Adipocyte (in vitro differentiated cells): ENCODE data around the gene PGAP1.

Experiments
- DNase-seq: peaks from one replicate; pipeline ENCODE4 v3.0.0-alpha.2; 2015; ENCODE audit warnings: low read depth
- H3K27me3 ChIP-seq: replicated peaks from 2 replicates; pipeline ENCODE4 v1.7.0; 2013; ENCODE audit warnings: mild to moderate bottlenecking, low read length, moderate library complexity; ENCODE audit not compliant: control insufficient read depth, insufficient read depth
- H3K36me3 ChIP-seq: 2 replicates; pipeline ENCODE4 v1.7.0; 2013; ENCODE audit warnings: low read length, mild to moderate bottlenecking, moderate library complexity; ENCODE audit not compliant: control insufficient read depth, insufficient read depth, severe bottlenecking
- H3K4me1 ChIP-seq: 2 replicates; pipeline ENCODE4 v1.7.0; 2013; ENCODE audit warnings: mild to moderate bottlenecking, low read length, moderate library complexity; ENCODE audit not compliant: control insufficient read depth, insufficient read depth
- H3K4me3 ChIP-seq: 2 replicates; pipeline ENCODE4 v1.7.0; 2013; ENCODE audit warnings: mild to moderate bottlenecking, low read length, moderate library complexity
- H3K9ac ChIP-seq: 2 replicates; pipeline ENCODE4 v1.7.0; 2013; ENCODE audit warnings: mild to moderate bottlenecking, low read length, moderate library complexity
- H3K9me3 ChIP-seq: 2 replicates; pipeline ENCODE4 v1.7.0; 2013; ENCODE audit warnings: mild to moderate bottlenecking, low read length, moderate library complexity; ENCODE audit not compliant: control insufficient read depth

The PGAP1 gene, protein sequence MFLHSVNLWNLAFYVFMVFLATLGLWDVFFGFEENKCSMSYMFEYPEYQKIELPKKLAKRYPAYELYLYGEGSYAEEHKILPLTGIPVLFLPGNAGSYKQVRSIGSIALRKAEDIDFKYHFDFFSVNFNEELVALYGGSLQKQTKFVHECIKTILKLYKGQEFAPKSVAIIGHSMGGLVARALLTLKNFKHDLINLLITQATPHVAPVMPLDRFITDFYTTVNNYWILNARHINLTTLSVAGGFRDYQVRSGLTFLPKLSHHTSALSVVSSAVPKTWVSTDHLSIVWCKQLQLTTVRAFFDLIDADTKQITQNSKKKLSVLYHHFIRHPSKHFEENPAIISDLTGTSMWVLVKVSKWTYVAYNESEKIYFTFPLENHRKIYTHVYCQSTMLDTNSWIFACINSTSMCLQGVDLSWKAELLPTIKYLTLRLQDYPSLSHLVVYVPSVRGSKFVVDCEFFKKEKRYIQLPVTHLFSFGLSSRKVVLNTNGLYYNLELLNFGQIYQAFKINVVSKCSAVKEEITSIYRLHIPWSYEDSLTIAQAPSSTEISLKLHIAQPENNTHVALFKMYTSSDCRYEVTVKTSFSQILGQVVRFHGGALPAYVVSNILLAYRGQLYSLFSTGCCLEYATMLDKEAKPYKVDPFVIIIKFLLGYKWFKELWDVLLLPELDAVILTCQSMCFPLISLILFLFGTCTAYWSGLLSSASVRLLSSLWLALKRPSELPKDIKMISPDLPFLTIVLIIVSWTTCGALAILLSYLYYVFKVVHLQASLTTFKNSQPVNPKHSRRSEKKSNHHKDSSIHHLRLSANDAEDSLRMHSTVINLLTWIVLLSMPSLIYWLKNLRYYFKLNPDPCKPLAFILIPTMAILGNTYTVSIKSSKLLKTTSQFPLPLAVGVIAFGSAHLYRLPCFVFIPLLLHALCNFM

DNA sequence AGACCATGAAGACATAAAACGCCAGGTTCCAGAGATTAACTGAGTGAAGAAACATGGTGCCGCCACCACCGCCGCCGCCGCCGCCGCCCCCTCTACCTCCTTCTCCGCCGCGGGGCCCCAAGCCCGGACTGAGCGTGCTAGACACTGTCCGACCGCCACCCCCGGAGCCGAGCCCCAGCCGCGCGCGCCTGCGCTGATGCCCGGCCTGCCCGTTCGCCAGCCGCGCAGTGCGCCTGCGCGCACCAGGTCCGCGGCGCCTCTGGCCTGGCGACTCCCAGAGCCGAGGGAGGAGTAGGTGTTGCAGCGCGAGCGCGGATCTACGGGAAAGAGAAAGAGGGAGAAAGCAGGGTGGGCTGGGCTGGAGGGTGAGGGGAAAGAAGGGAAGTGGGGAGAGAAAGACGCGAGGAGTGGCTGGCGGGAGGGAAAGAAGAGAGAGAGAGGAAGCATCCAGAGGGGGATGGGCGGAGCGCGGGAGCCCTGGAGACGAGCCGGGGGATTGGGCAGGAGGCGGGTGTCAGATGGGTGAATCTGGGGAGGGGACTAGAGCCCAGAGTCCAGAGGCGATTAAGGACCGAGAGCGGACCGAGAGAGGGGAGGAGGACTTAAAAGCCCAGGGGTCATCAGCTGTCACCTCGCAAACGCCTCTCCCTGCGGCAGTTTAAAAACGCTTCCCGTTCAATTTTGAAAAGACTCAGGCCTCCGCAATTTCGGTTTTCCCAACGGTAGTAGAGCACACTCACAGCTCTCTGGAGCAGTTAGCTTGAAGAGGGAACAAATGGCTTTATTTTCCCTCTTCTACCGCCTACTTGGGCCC lies at the start of gene PGAP1:
Gene PGAP1, minus strand, starts transcription at position 146 of the 814 bp plus-strand sequence. Its CDS starts 91 bp downstream, at position 55.
- peak; percentile 97 for DNase-seq
- Histone ChIP-seq H3K4me3 (peak within 1 kb of the TSS; percentile 90), H3K27me3 (no peaks in the 10 kb centered on the region), H3K9ac (peak within 1 kb of the TSS; percentile 88), H3K36me3 (no peaks in the 10 kb centered on the region), H3K9me3 (no peaks in the 10 kb centered on the region), H3K4me1 (peaks cover 11% of the 10 kb centered on the region)

DNA sequence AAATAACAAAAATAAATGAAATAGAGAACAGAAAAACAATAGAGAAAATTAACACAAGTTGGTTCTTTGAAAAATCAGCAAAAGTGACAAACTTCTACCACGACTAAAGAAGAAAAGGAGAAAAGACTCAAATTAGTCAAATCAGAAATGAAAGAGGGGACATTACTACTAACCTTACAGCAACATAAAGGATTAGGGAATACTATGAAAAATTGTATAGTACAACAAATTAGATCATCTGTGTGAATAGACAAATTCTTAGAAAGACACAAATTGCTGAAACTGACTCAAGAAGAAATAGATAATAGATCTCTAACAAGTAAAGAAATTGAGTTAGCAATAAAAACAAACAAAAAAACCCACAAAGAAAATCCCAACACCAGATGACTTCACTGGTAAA lies 48.5 kb upstream of the PGAP1 start:
- DNase-seq: no peak
- Histone ChIP-seq H3K9me3 (no peaks in the 10 kb centered on the region), H3K9ac (no peak overlapping the region), H3K27me3 (no peaks in the 10 kb centered on the region), H3K4me3 (no peak overlapping the region), H3K4me1 (no peaks in the 10 kb centered on the region), H3K36me3 (no peaks in the 10 kb centered on the region)

DNA sequence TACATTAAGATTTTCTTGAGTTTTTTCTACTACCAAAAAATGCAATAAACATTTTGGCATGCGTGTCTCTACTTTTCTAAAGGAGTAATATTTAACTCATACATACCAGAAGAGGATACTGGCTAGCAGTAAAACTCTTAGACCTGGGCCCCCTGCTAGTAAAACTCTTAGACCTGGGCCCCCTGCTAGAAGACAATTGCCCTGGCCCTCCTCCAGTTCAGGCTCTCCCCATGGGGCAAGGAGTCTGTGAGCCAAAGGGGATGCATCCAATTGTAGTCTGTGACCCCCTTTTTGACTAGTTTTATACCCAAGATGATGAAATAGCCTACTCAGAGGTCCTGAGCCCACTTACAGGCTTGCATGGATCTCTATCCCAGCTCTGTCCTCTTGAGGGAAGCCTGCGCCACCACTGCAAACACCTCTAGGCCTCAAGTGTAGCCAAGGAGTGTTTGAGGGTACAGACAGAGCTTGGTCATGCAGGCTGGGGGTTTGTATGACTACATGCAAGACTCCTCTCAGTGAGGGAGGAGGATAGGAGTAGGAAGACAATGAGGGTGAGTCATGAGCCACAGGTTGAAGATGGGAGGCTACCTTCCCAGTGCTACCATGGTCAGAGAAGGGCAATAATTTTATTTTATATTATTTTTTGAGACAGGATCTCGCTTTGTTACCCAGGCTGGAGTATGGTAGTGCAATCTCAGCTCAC lies 45.2 kb upstream of the PGAP1 start:
- no peak overlapping the region for H3K4me3 ChIP-seq
- no peak for DNase-seq
- H3K4me1 ChIP-seq: peaks cover 6% of the 10 kb centered on the region
- no peaks in the 10 kb centered on the region for H3K9me3 ChIP-seq
- no peaks in the 10 kb centered on the region for H3K36me3 ChIP-seq
- no peak overlapping the region for H3K9ac ChIP-seq
- H3K27me3 ChIP-seq: no peaks in the 10 kb centered on the region

DNA sequence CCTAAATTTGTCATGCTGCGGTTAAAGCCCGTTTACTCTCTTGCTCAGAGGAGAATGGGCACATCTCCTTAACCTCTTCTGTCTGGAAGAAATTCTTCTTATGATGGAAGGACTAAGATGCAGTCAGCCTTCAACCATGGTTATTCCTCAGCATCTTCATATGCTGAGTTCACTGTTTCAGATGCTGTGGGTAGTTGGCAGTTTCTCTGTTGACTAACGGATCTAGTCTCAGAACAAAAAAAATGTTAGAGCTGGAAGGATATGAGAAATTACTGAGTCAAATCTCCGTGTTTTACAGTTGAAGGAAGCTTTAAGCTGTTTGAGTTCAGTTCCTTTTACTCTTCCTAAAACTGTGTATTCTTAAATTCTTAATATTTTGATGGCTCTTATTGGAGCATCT lies 43.6 kb upstream of the PGAP1 start:
- H3K4me3 ChIP-seq: no peak overlapping the region
- H3K9me3 ChIP-seq: no peaks in the 10 kb centered on the region
- peaks cover 15% of the 10 kb centered on the region for H3K4me1 ChIP-seq
- peak; percentile 14 for DNase-seq
- no peaks in the 10 kb centered on the region for H3K36me3 ChIP-seq
- no peaks in the 10 kb centered on the region for H3K27me3 ChIP-seq
- no peak overlapping the region for H3K9ac ChIP-seq

DNA sequence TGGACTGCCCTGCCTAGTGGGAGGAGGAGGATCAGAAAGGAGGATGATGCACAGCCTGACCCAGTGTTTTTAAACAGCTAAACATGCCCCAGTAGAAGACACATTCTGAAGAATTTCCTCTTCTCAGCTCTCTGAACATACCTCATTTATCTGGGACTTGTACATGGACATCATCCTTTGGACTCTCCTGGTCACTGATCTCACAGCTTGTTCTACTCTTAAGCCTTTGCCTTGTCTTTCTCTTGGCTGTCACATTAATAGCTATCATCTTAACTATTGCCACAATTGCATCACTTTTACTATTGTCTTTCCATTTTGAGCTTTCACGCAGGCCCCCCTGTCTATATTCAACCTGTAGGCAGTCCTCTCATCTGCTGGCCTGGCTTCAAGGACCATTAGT lies 42.0 kb upstream of the PGAP1 start:
- H3K9ac ChIP-seq: no peak overlapping the region
- H3K36me3 ChIP-seq: no peaks in the 10 kb centered on the region
- peaks cover 15% of the 10 kb centered on the region for H3K4me1 ChIP-seq
- no peaks in the 10 kb centered on the region for H3K27me3 ChIP-seq
- H3K9me3 ChIP-seq: no peaks in the 10 kb centered on the region
- H3K4me3 ChIP-seq: no peak overlapping the region
- no peak for DNase-seq

DNA sequence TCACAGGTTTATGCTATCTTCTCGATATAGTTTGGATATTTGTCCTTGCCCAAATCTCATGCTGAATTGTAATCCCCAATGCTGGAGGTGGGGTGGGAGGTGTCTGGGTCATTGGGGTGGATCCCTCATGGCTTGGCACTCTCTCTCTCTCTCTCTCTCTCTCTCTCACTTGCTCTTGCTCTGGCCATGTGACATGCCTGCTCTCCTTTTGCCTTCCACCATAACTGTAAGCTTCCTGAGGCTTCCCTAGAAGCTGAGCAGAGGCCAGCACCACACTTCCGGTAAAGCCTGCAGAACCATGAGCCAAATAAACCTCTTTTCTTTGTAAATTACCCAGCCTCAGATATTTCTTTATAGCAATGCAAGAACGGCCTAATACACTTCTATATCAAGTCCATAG lies 41.3 kb upstream of the PGAP1 start:
- H3K4me3 ChIP-seq: peak overlapping the region; percentile 81

DNA sequence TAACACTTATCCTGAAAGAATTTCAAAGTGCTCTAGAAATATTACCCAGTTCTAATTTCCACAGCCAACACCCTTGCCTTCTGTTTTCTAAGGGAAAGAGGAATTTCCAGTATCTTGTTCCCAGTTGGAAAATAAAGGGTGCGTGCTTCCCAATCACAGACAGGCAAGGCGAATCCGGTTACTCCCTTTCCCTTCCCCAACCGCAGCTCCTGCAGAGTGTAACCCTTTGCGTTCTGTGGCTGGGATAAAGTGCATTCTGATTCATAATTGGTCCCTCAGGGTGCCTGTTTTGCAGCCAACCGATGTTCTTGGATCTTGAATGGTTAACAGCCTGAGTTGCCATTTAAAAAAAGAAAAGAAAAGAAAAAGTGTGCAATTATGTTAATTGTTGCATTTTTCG lies 40.6 kb upstream of the PGAP1 start:
- no peaks in the 10 kb centered on the region for H3K9me3 ChIP-seq
- H3K4me3 ChIP-seq: peak overlapping the region; percentile 81
- no peaks in the 10 kb centered on the region for H3K27me3 ChIP-seq
- no peaks in the 10 kb centered on the region for H3K36me3 ChIP-seq
- H3K9ac ChIP-seq: peak overlapping the region; percentile 76
- peak; percentile 57 for DNase-seq
- peaks cover 15% of the 10 kb centered on the region for H3K4me1 ChIP-seq

More for the DNA sequence above, 41.3 kb upstream of the PGAP1 start:
- Histone ChIP-seq H3K4me1 (peaks cover 15% of the 10 kb centered on the region), H3K36me3 (no peaks in the 10 kb centered on the region), H3K27me3 (no peaks in the 10 kb centered on the region), H3K9ac (no peak overlapping the region), H3K9me3 (no peaks in the 10 kb centered on the region)
- DNase-seq: no peak

DNA sequence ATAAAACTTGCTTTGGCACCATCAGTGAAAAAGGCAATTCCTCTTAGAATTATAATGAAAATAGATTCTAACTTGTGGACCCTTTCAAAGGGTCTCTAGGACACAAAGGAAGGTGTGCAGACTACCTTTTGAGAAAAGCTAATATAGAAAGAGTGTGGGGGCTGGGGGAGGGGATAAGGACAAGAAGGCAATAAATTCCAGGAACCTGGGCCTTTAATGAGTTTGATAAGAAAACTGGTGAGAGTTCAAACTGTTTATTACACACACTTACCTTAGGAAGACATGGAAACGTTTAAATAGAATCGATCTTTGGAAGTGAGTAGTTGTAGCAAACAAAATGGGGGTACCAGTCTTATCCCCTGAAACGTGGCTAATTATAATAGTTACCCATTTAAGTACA lies 39.6 kb upstream of the PGAP1 start:
- no peak for DNase-seq
- H3K4me1 ChIP-seq: peaks cover 15% of the 10 kb centered on the region
- H3K27me3 ChIP-seq: no peaks in the 10 kb centered on the region
- H3K36me3 ChIP-seq: no peaks in the 10 kb centered on the region
- no peaks in the 10 kb centered on the region for H3K9me3 ChIP-seq
- peak overlapping the region; percentile 81 for H3K4me3 ChIP-seq
- H3K9ac ChIP-seq: peak overlapping the region; percentile 76

DNA sequence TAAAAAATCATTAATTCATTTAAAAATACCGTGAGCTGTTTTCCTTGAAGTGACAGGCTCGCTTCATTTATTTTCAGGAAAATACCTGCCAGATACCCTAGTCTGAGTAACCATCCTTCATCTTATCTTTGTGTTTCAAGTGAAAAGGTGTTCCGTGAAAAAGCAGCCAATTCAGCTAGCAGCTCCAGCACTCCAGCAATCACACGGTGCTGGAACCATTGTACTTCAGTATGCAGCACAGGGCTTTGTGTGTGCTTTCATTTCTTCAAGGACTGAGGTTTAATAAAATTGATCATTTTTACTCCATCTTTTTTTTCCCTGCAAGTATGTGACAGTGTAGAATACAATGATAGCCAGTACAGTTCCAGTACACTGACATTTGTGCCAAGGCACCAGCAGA lies 39.1 kb upstream of the PGAP1 start:
- Histone ChIP-seq H3K9me3 (no peaks in the 10 kb centered on the region), H3K9ac (no peak overlapping the region), H3K4me3 (no peak overlapping the region), H3K27me3 (no peaks in the 10 kb centered on the region), H3K4me1 (peaks cover 15% of the 10 kb centered on the region), H3K36me3 (no peaks in the 10 kb centered on the region)
- DNase-seq: no peak

DNA sequence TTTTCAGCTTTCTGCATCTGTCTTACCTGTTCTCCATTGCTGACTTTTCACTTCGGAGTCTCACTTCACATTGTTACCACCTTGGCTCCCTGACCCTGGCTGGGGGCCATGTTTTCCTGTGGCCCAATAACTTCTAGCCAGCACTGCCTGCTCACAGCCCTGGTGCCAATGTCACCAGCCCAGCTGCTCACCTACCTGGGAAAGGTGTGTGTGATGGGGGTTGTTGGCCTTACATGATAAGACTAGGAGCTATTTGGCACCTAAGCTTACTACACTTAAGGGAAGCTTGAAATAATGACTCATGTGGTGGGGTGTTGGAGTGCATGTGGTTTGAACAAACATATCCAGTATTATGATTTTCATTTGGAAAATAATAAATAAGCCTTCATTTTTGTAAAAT lies 37.5 kb upstream of the PGAP1 start:
- Histone ChIP-seq H3K9me3 (no peaks in the 10 kb centered on the region), H3K27me3 (no peaks in the 10 kb centered on the region), H3K36me3 (no peaks in the 10 kb centered on the region), H3K4me1 (peaks cover 19% of the 10 kb centered on the region), H3K4me3 (no peak overlapping the region), H3K9ac (no peak overlapping the region)
- no peak for DNase-seq
